B cell (primary cell): Measurements from ENCODE around the gene FRK.

Experiments used
- EZH2 ChIP-seq: IDR thresholded peaks from 2 replicates; pipeline ENCODE4 v1.6.1; 2012; ENCODE audit warnings: borderline replicate concordance, low read depth, mild to moderate bottlenecking, moderate library complexity, low read length; ENCODE audit not compliant: insufficient read depth, poor library complexity, severe bottlenecking
- TF ChIP-seq, protein P1 (sequence below): fragments of 200-600 bp; IDR thresholded peaks from one replicate; pipeline ENCODE4 v1.8.0; 2022; ENCODE audit warnings: antibody characterized with exemption, mild to moderate bottlenecking

DNA sequence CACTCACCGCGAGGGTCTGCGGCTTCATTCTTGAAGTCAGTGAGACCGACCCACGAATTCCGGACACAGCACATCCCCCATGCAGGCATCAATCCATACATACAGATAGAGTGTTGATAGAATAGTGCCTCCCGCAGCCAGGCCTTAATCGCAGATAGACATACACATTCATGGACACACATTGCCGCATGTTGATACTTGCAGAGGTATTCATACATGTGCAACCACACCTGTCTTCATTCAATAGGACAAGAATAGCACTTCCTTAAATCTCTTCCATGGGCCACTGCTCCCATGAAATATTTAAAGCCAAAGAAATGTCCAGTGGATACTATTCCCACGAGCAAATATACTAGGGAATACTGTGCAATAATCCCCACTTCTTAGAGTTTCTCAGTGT, 170.5 kb downstream of the FRK start:
- TF ChIP-seq, protein P1, sequence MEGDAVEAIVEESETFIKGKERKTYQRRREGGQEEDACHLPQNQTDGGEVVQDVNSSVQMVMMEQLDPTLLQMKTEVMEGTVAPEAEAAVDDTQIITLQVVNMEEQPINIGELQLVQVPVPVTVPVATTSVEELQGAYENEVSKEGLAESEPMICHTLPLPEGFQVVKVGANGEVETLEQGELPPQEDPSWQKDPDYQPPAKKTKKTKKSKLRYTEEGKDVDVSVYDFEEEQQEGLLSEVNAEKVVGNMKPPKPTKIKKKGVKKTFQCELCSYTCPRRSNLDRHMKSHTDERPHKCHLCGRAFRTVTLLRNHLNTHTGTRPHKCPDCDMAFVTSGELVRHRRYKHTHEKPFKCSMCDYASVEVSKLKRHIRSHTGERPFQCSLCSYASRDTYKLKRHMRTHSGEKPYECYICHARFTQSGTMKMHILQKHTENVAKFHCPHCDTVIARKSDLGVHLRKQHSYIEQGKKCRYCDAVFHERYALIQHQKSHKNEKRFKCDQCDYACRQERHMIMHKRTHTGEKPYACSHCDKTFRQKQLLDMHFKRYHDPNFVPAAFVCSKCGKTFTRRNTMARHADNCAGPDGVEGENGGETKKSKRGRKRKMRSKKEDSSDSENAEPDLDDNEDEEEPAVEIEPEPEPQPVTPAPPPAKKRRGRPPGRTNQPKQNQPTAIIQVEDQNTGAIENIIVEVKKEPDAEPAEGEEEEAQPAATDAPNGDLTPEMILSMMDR: no peak
- TF ChIP-seq EZH2: no peak
